Progenitor cell of endocrine pancreas (in vitro differentiated cells): ENCODE measurements around the gene FAM193A. TPM values are rescaled to one million over a fixed set of nuclear protein-coding genes. Genes with fewer than 3 reads are reported as not detected.

ENCODE experiments used
- DNase-seq: peaks from one replicate; pipeline ENCODE4 v3.0.0; 2021; ENCODE audit warnings: low spot score; ENCODE audit not compliant: unreplicated experiment
- H3K27ac Mint-ChIP-seq: 2 replicates; pipeline ENCODE4 v1.8.0; 2021; ENCODE audit warnings: mild to moderate bottlenecking, moderate library complexity, mixed read lengths
- H3K27me3 Mint-ChIP-seq: 2 replicates; pipeline ENCODE4 v1.8.0; 2021; ENCODE audit warnings: mixed read lengths
- H3K36me3 Mint-ChIP-seq: 2 replicates; pipeline ENCODE4 v1.8.0; 2022; ENCODE audit warnings: mixed read lengths; ENCODE audit not compliant: insufficient read depth
- H3K4me1 Mint-ChIP-seq: 2 replicates; pipeline ENCODE4 v1.8.0; 2021; ENCODE audit warnings: low read depth, mixed read lengths
- H3K4me3 Mint-ChIP-seq: 2 replicates; pipeline ENCODE4 v1.8.0; 2021; ENCODE audit warnings: low read depth, mild to moderate bottlenecking, moderate library complexity, mixed read lengths
- H3K9me3 Mint-ChIP-seq: 2 replicates; pipeline ENCODE4 v1.8.0; 2021; ENCODE audit warnings: low read depth, mixed read lengths
- CTCF ChIP-seq: fragments of 200-600 bp; sonication (generic); IDR thresholded peaks from one replicate; pipeline ENCODE4 v1.5.0; 2021; ENCODE audit warnings: antibody characterized with exemption, mild to moderate bottlenecking; ENCODE audit not compliant: unreplicated experiment
- total RNA-seq: library from RNA; stranded (reverse); gene quantifications from 2 replicates; pipeline ENCODE4 v1.2.1, GENCODE V29; 2021

Gene FAM193A
- total RNA-seq, 1 donor from 2014 or later, result 53.4 TPM

- H3K4me1 Mint-ChIP-seq, result no peaks in the 10 kb centered on the region
- H3K4me3 Mint-ChIP-seq, result no peak overlapping the region
- TF ChIP-seq CTCF, result no peak
- H3K9me3 Mint-ChIP-seq, result no peaks in the 10 kb centered on the region
- H3K27me3 Mint-ChIP-seq, result no peaks in the 10 kb centered on the region
- H3K27ac Mint-ChIP-seq, result no peak overlapping the region
- H3K36me3 Mint-ChIP-seq, result peaks cover 17% of the 10 kb centered on the region
- no peak for DNase-seq
These were observed 35.3 kb upstream of the FAM193A start for GRCh38 chr4:2501034-2501594.

GRCh38 chr4:2503809-2504208 lies 32.6 kb upstream of the FAM193A start:
- Mint-ChIP-seq H3K4me1 (peaks cover 2% of the 10 kb centered on the region), H3K9me3 (no peaks in the 10 kb centered on the region), H3K27me3 (no peaks in the 10 kb centered on the region), H3K4me3 (no peak overlapping the region), H3K27ac (peak overlapping the region; percentile 71), H3K36me3 (peaks cover 13% of the 10 kb centered on the region)
- DNase-seq, result no peak
- TF ChIP-seq CTCF, result no peak

- H3K4me3 Mint-ChIP-seq, result no peak overlapping the region
- H3K9me3 Mint-ChIP-seq, result no peaks in the 10 kb centered on the region
- DNase-seq, result no peak
- TF ChIP-seq CTCF, result no peak
- H3K36me3 Mint-ChIP-seq, result peaks cover 5% of the 10 kb centered on the region
- no peaks in the 10 kb centered on the region for H3K27me3 Mint-ChIP-seq
- H3K27ac Mint-ChIP-seq, result peak overlapping the region; percentile 76
- H3K4me1 Mint-ChIP-seq, result peaks cover 2% of the 10 kb centered on the region
These were observed 29.2 kb upstream of the FAM193A start for GRCh38 chr4:2507259-2507658.

- Mint-ChIP-seq H3K9me3 (no peaks in the 10 kb centered on the region), H3K4me3 (no peak overlapping the region), H3K27ac (peak overlapping the region; percentile 76), H3K27me3 (no peaks in the 10 kb centered on the region), H3K4me1 (peaks cover 2% of the 10 kb centered on the region), H3K36me3 (peaks cover 5% of the 10 kb centered on the region)
- TF ChIP-seq CTCF, result no peak
- DNase-seq, result no peak
These were observed 28.6 kb upstream of the FAM193A start for GRCh38 chr4:2507855-2508254.

- Mint-ChIP-seq H3K27me3 (no peaks in the 10 kb centered on the region), H3K9me3 (no peaks in the 10 kb centered on the region), H3K4me3 (no peak overlapping the region), H3K36me3 (peaks cover 11% of the 10 kb centered on the region), H3K4me1 (peaks cover 2% of the 10 kb centered on the region), H3K27ac (no peak overlapping the region)
- no peak for DNase-seq
- no peak for TF ChIP-seq CTCF
These were observed 25.8 kb upstream of the FAM193A start for GRCh38 chr4:2510351-2511259.
